GM19023 (cell line): ENCODE results near the gene ALG1L2.
"Not testable (repeated sequence)": the region's sequence is repeated elsewhere in the genome, so short reads cannot be mapped to it uniquely, and the experiment has no call there.

Source experiments
- ATAC-seq: cut with Tn5 transposase; IDR thresholded peaks from one replicate; pipeline ENCODE4 v1.9.1; 2021; ENCODE audit warnings: mild to moderate bottlenecking, moderate library complexity; ENCODE audit not compliant: unreplicated experiment

ALG1L2 gene

GRCh38 chr3:130081351-130081881 lies at the start of gene ALG1L2:
TSS of gene ALG1L2 (plus strand) at chr3:130081831. CDS start at chr3:130082017, 186 bp downstream.
- no peak for ATAC-seq

GRCh38 chr3:130037126-130037815 lies 44.4 kb upstream of the ALG1L2 start:
- not testable (repeated sequence) for ATAC-seq

- not testable (repeated sequence) for ATAC-seq
Measured at GRCh38 chr3:130042736-130043135, 38.9 kb upstream of the ALG1L2 start.

- ATAC-seq, result not testable (repeated sequence)
Measured at GRCh38 chr3:130043658-130044057, 38.0 kb upstream of the ALG1L2 start.

- ATAC-seq, result no peak
Measured at GRCh38 chr3:130044370-130044769, 37.3 kb upstream of the ALG1L2 start.

- no peak for ATAC-seq
Measured at GRCh38 chr3:130048726-130049125, 32.9 kb upstream of the ALG1L2 start.

GRCh38 chr3:130052366-130052765 lies 29.3 kb upstream of the ALG1L2 start:
- not testable (repeated sequence) for ATAC-seq

- not testable (repeated sequence) for ATAC-seq
Measured at GRCh38 chr3:130052965-130053364, 28.7 kb upstream of the ALG1L2 start.

- not testable (repeated sequence) for ATAC-seq
Measured at GRCh38 chr3:130057536-130058266, 23.9 kb upstream of the ALG1L2 start.

GRCh38 chr3:130058267-130058657 lies 23.4 kb upstream of the ALG1L2 start:
- ATAC-seq, result not testable (repeated sequence)

GRCh38 chr3:130058716-130059115 lies 22.9 kb upstream of the ALG1L2 start:
- not testable (repeated sequence) for ATAC-seq

GRCh38 chr3:130059162-130059561 lies 22.5 kb upstream of the ALG1L2 start:
- ATAC-seq, result not testable (repeated sequence)

- ATAC-seq, result no peak
Measured at GRCh38 chr3:130073582-130073981, 8.0 kb upstream of the ALG1L2 start.

GRCh38 chr3:130077636-130078035 lies 4.0 kb upstream of the ALG1L2 start:
- ATAC-seq, result no peak

GRCh38 chr3:130083363-130084090 lies 1.9 kb downstream of the ALG1L2 start:
- ATAC-seq, result not testable (repeated sequence)

- ATAC-seq, result no peak
Measured at GRCh38 chr3:130084436-130084980, 2.9 kb downstream of the ALG1L2 start.

GRCh38 chr3:130085881-130086280 lies 4.2 kb downstream of the ALG1L2 start:
- no peak for ATAC-seq

- ATAC-seq, result not testable (repeated sequence)
Measured at GRCh38 chr3:130086628-130087027, 5.0 kb downstream of the ALG1L2 start.

- ATAC-seq, result no peak
Measured at GRCh38 chr3:130088061-130088460, 6.4 kb downstream of the ALG1L2 start.

- ATAC-seq, result not testable (repeated sequence)
Measured at GRCh38 chr3:130090681-130091080, 9.1 kb downstream of the ALG1L2 start.

- no peak for ATAC-seq
Measured at GRCh38 chr3:130091958-130092357, 10.3 kb downstream of the ALG1L2 start.
